OCI-LY7 (cell line): Measurements from ENCODE around the gene RAB30. TPM values are rescaled to one million over a fixed set of nuclear protein-coding genes. Genes with fewer than 3 reads are reported as not detected.

Source experiments
- BruUV-seq: library from RNA; stranded (reverse); fragments of 400-500 nt; replicated peaks from 2 replicates; lab custom pipeline; 2021; lab: Mats Ljungman, UMichigan
- CTCF ChIA-PET: fragments of 300-600 bp; sonication (Branson Sonifier 250); formaldehyde crosslinking; loops from one replicate; lab custom pipeline; 2022; ENCODE audit warnings: antibody characterized with exemption; ENCODE audit not compliant: unreplicated experiment; lab: Charles Lee
- POLR2A ChIA-PET: fragments of 300-600 bp; sonication (Branson Sonifier 250); formaldehyde crosslinking; loops from one replicate; lab custom pipeline; 2022; ENCODE audit warnings: antibody characterized with exemption; lab: Charles Lee
- DNase-seq: peaks from one replicate; pipeline ENCODE4 v3.0.0-alpha.2; 2015; ENCODE audit warnings: low spot score
- H2AFZ ChIP-seq: fragments of 200-600 bp; sonication (generic), shearing (Covaris generic); 2 replicates; pipeline ENCODE4 v1.6.1; 2014; ENCODE audit warnings: mild to moderate bottlenecking, antibody characterized with exemption, low read length, moderate library complexity
- H3K27ac ChIP-seq: fragments of 200-600 bp; sonication (generic); 2 replicates; pipeline ENCODE4 v1.5.1; 2014; ENCODE audit warnings: mixed run types, low read depth, mild to moderate bottlenecking, moderate library complexity, low read length, inconsistent platforms; ENCODE audit not compliant: poor library complexity, severe bottlenecking
- H3K36me3 ChIP-seq: fragments of 200-600 bp; sonication (generic); 2 replicates; pipeline ENCODE4 v1.6.1; 2014; ENCODE audit warnings: mild to moderate bottlenecking, antibody characterized with exemption, low read length, moderate library complexity, mixed read lengths; ENCODE audit not compliant: insufficient read depth
- H3K4me1 ChIP-seq: fragments of 200-600 bp; sonication (generic); 2 replicates; pipeline ENCODE4 v1.5.1; 2014; ENCODE audit warnings: mild to moderate bottlenecking, low read length; ENCODE audit not compliant: insufficient read depth, poor library complexity, severe bottlenecking
- H3K4me2 ChIP-seq: fragments of 200-600 bp; sonication (generic); 2 replicates; pipeline ENCODE4 v1.6.1; 2014; ENCODE audit warnings: mild to moderate bottlenecking, low read length
- H3K4me3 ChIP-seq: fragments of 200-600 bp; sonication (generic); 2 replicates; pipeline ENCODE4 v1.5.1; 2014; ENCODE audit warnings: mild to moderate bottlenecking, low read depth, low read length; ENCODE audit not compliant: poor library complexity, severe bottlenecking
- H3K79me2 ChIP-seq: fragments of 200-600 bp; sonication (generic); 2 replicates; pipeline ENCODE4 v1.6.1; 2016; ENCODE audit warnings: low read depth, mild to moderate bottlenecking, low read length, moderate library complexity, mixed read lengths; ENCODE audit not compliant: insufficient read depth
- H3K9me2 ChIP-seq: fragments of 200-600 bp; sonication (generic); 2 replicates; pipeline ENCODE4 v1.6.1; 2016; ENCODE audit warnings: mild to moderate bottlenecking, low read length, mixed read lengths; ENCODE audit not compliant: insufficient read depth
- H3K9me3 ChIP-seq: fragments of 200-600 bp; sonication (generic); 2 replicates; pipeline ENCODE4 v1.6.1; 2014; ENCODE audit warnings: mild to moderate bottlenecking, mixed run types, low read length, mixed read lengths
- H4K20me1 ChIP-seq: fragments of 200-600 bp; sonication (generic); 2 replicates; pipeline ENCODE4 v1.6.1; 2014; ENCODE audit warnings: mild to moderate bottlenecking, antibody characterized with exemption, low read length, moderate library complexity, mixed read lengths; ENCODE audit not compliant: insufficient read depth
- CTCF ChIP-seq: fragments of 200-600 bp; sonication (generic); conservative IDR thresholded peaks from 2 replicates; pipeline ENCODE4 v1.5.1; 2014; ENCODE audit warnings: mild to moderate bottlenecking, antibody characterized with exemption, low read length, moderate library complexity, mixed read lengths
- EZH2phosphoT487 ChIP-seq: fragments of 200-600 bp; sonication (generic); IDR thresholded peaks from 2 replicates; pipeline ENCODE4 v1.6.1; 2018; ENCODE audit warnings: low read depth, borderline replicate concordance, mild to moderate bottlenecking, mixed run types, antibody characterized with exemption, low read length, moderate library complexity, mixed read lengths
- intact Hi-C: fragments of 100-400 bp; cut with micrococcal nuclease; formaldehyde crosslinking; loops from one replicate; pipeline ENCODE4 v1.10.0; 2022; ENCODE audit not compliant: unreplicated experiment
- total RNA-seq, 2 experiments: library from RNA; depleted of rRNA in 1 of 2; stranded (reverse); fragments of >200 nt in 1 of 2; shearing (Covaris generic) in 1 of 2; gene quantifications; 2 replicates each; pipeline ENCODE4 v1.2.3, GENCODE V29; 2014 to 2022

Gene RAB30
- total RNA-seq, 2 experiments from 2014 or later, result 33.3 to 132 TPM

DNA sequence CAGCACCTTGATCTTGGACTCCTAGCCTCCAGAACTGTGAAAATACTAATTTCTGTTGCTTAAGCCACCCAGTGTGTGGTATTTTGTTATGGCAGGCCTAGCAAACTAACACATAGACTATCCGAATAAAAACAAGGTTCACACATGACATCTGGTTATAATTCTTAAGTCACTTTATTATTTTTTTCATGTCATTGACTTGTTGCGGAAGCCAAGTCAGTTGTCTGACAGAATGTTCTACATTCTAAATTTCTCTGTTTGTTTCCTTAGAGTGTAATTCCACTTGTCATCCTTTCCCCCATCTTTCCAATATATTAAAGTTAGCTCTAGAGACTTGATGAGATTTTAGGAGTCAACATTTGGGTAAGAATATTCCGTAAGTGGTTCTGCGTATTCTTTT lies 40.6 kb downstream of the RAB30 start:
- no peak overlapping the region for H3K4me3 ChIP-seq
- H2AFZ ChIP-seq, result no peak overlapping the region
- no peaks in the 10 kb centered on the region for H3K9me3 ChIP-seq
- no peak overlapping the region for H3K27ac ChIP-seq
- BruUV-seq, result TSS peak; percentile 26
- ChIA-PET POLR2A (interaction anchor here (0.8 to 3.5 kb wide), 3 partner anchors 16 to 1281 kb away, joined by 4 to 17 read pairs (median 4); no protein-coding TSS in a partner anchor), CTCF (no interaction called here)
- TF ChIP-seq CTCF (no peak), EZH2phosphoT487 (no peak)
- H3K9me2 ChIP-seq, result no peaks in the 10 kb centered on the region
- H3K4me1 ChIP-seq, result peaks cover 51% of the 10 kb centered on the region
- H3K4me2 ChIP-seq, result no peak overlapping the region
- no peak for DNase-seq
- peaks cover 31% of the 10 kb centered on the region for H4K20me1 ChIP-seq
- intact Hi-C loops, result no loop called here
- peaks cover 49% of the 10 kb centered on the region for H3K36me3 ChIP-seq
- H3K79me2 ChIP-seq, result peaks cover 99% of the 10 kb centered on the region

GRCh38 chr11:83027794-83028193 lies 43.9 kb downstream of the RAB30 start:
- H3K9me2 ChIP-seq, result no peaks in the 10 kb centered on the region
- no peak overlapping the region for H3K4me3 ChIP-seq
- POLR2A ChIA-PET, result interaction anchor here (0.5 to 2.5 kb wide), 5 partner anchors 12 to 170 kb away, joined by 3 to 8 read pairs (median 4); no protein-coding TSS in a partner anchor
- H3K4me2 ChIP-seq, result peak overlapping the region; percentile 7; the same call in 1 of the 2 replicates
- intact Hi-C loops, result no loop called here
- peaks cover 43% of the 10 kb centered on the region for H3K36me3 ChIP-seq
- peaks cover 29% of the 10 kb centered on the region; the same call in 1 of the 2 replicates for H4K20me1 ChIP-seq
- no TSS peak for BruUV-seq
- no peaks in the 10 kb centered on the region for H3K9me3 ChIP-seq
- TF ChIP-seq EZH2phosphoT487 (no peak), CTCF (no peak)
- CTCF ChIA-PET, result no interaction called here
- H3K4me1 ChIP-seq, result peaks cover 59% of the 10 kb centered on the region
- peaks cover 99% of the 10 kb centered on the region for H3K79me2 ChIP-seq
- H2AFZ ChIP-seq, result no peak overlapping the region
- no peak overlapping the region for H3K27ac ChIP-seq
- DNase-seq, result no peak

DNA sequence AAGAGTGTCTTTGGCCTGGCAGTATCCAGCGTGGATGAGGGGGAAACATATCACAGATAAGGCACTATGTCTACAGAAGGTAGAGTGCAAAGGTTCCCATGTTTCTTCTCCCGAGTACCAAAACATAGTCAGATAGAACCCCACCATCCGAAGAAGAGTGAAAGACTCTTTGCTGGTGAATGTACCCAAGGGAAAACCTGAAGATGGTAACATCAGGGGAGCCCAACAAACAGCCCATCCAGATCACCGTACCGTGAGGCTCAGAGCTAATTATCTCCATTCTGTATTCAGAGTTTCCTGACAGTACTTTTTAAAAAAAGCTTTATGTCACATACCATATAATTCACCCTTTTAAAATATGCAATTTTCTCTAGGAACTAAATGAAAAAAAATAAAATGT lies 44.4 kb downstream of the RAB30 start:
- no TSS peak for BruUV-seq
- DNase-seq, result no peak
- ChIA-PET POLR2A (interaction anchor here (0.6 to 2.5 kb wide), 5 partner anchors 12 to 171 kb away, joined by 3 to 8 read pairs (median 5); no protein-coding TSS in a partner anchor), CTCF (no interaction called here)
- H4K20me1 ChIP-seq, result peaks cover 29% of the 10 kb centered on the region; the same call in 1 of the 2 replicates
- H3K79me2 ChIP-seq, result peaks cover 99% of the 10 kb centered on the region
- intact Hi-C loops, result no loop called here
- peak overlapping the region; percentile 7; the same call in 1 of the 2 replicates for H3K4me2 ChIP-seq
- TF ChIP-seq CTCF, result no peak
- no peak for TF ChIP-seq EZH2phosphoT487
- H3K27ac ChIP-seq, result no peak overlapping the region
- H3K4me1 ChIP-seq, result peaks cover 59% of the 10 kb centered on the region
- peaks cover 44% of the 10 kb centered on the region for H3K36me3 ChIP-seq
- no peak overlapping the region for H2AFZ ChIP-seq
- H3K9me2 ChIP-seq, result no peaks in the 10 kb centered on the region
- H3K4me3 ChIP-seq, result no peak overlapping the region
- H3K9me3 ChIP-seq, result no peaks in the 10 kb centered on the region
